Activated CD8-positive, alpha-beta memory T cell treated with anti-CD3 and anti-CD28 coated beads for 4 hours (primary cell): ENCODE results near the gene PRELP.

Experiments
- DNase-seq, 2 donors: peaks; one replicate each; pipeline ENCODE4 v3.0.0-alpha.2; 2020; ENCODE audit warnings: low read depth in 2 of 2

Gene PRELP

DNA sequence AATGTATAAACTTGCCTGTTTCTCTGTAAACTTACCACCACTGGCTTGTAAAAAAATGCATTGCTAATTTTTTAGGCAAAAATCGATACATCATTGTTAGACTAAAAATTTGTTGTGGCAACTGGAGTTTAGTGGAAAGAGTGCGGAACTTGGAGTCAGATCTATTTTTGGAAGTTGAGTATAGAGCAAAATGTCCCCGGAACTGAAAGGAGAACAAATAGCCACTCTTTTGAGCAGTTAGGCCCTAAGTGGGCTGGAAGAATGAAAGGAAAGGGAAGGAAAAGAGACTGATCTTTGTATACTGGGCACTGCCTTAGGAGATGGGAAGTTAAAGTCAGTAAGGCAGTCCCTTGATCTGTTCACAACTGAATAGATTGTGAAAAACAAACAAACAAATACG lies 48.5 kb downstream of the PRELP start:
- no peak for DNase-seq

DNA sequence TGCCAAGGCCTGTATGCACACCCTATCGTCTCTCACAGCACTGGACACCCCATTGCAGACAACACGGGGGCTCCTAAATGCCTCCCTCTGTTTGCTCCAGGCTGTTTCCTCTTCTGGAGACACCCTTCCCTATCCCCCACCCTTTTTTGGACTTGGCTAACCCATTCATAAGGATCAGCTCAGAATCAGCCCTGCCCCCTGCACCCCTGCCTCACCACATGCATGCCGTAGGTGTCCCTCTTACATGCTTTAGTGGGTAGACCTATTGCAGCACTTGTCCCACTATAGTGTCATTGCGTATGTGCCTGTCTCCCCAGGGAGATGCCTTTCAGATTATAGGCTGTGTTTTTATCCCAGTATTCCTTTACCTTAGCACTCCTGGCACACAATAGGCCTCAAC lies 49.2 kb downstream of the PRELP start:
- DNase-seq: no peak

DNA sequence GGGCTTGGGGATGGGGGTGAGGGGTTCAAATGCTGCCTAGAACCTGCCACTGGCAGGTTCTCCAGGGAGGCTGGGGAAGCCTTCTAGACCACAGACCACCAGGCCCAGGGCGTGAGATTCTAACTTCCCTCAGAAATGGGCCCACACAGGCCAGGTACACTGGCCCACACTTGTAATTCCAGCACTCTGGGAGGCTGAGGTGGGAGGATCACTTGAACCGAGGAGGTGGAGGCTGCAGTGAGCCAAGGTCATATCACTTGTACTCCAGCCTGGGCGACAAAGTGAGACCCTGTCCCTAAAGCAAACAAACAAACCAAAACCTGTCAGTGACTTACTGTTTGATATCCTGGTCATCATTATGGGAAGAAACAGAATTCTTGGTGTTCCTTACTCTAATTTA lies 50.1 kb downstream of the PRELP start:
- DNase-seq: no peak

DNA sequence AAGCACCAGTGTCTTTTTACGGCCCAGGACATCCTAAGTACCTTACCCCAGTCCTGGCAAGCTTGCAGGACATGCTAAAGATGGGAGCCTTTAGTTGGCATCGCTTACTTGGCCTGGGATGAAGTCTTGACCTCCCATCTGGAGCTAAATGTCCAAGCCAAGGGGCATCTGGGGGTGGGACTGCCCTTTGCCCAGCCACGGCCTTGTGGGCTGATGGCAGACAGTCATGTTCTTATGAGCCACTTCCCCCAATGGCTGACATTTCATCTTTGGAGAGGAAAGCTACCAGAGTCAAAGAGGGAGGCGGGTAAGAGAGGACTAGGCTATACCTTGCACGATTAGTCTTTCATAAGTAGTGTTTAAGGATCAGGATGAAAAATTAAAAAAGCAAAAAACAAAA lies 50.5 kb downstream of the PRELP start:
- DNase-seq: no peak

DNA sequence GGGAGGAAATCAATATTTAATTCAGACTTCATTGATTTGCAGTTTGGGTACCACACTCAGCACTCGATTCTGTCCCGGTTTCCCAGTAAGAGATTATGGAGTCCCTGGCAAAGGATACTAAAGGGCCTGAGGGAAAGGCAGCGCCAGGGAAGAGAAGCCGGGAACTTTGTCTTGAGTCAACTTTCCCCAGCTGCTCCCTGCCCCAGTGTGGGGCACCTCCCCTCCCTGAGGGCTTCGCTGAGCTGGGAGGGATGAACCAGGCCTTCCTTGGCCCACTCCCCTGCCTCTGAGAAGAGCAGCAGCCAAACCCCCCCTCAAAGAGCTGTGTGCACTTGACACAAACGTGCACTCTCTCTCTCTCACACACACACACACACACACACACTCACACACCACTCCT lies 51.0 kb downstream of the PRELP start:
- DNase-seq: no peak

DNA sequence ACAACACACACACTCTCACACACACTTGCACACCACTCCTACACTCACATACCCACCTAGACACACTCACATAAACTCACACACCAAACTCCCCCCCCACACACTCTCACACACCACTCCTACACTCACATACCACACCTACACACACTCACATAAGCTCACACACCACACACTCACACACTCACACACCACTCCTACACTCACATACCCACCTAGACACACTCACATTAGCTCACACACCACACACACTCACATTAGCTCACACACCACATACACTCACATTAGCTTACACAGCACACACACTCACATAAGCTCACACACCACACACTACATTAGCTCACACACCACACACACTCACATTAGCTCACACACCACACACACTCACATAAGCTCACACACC lies 51.4 kb downstream of the PRELP start:
- no peak for DNase-seq

DNA sequence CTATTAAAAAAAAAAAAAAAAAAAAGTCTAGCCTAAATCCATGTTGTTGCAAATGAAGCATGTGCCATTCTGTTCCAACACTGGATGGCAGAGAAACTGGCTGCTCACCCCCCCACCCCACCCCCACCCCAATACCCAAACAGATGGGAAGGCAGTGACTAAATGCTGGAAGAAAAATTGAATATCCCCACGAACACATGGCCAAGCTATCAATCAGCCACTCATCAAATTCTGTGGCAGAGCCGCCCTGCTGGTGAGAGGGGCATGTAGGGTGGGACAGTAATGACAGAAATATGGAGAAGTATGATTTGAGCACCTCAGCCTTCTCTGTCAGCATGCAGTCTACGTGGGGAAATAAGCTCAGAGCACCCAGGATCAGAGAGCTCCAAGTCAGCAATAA lies 52.5 kb downstream of the PRELP start:
- DNase-seq: no peak

DNA sequence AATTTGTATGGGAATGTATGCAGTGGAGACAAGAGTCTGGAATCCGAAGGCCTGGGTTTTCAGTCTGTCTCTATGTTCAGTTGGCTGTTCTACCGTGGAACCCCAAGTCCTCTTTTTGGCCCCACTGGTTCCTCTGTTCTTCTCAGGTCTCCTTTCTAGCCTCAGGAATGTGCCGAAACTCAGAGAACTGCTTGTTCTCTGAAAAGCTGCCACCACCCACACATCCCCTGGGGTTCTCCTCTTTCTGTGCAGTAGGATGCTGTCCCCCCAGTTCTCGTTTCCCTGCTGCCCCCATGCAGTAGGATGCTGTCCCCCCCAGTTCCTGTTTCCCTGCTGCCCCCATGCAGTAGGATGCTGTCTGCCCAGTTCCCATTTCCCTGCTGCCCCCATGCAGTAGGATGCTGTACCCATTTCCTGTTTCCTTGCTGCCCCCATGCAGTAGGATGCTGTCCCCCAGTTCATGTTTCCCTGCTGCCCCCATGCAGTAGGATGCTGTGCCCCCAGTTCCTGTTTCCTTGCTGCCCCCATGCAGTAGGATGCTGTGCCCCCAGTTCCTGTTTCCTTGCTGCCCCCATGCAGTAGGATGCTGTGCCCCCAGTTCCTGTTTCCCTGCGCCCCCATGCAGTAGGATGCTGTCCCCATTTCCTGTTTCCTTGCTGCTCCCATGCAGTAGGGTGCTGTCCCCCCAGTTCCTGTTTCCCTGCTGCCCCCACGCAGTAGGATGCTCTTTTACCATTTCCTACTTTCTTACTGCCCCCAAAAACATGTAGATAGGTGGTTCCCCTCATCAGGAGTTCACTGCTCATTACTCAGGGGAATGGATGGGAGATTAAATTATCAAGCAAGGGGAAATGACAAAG lies 53.6 kb downstream of the PRELP start:
- no peak for DNase-seq

DNA sequence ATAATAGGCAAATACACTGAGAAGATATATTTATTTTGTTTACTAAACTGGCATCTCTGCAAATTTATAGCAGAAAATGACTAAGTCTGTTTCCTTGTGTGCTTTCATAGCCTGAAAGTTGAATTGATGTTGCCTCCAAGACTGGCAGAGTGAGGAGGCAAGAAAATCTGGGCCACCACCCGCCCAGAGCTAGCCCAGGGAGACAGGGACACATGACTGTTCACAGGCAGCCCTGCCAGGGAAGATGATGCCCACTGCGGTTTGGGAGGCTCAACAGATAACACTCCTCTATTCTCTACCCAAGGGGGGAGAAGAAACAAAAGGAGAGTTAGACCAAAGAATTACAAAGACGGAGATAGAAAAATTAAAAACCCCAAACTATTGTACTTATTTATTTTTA lies 55.5 kb downstream of the PRELP start:
- DNase-seq: no peak

DNA sequence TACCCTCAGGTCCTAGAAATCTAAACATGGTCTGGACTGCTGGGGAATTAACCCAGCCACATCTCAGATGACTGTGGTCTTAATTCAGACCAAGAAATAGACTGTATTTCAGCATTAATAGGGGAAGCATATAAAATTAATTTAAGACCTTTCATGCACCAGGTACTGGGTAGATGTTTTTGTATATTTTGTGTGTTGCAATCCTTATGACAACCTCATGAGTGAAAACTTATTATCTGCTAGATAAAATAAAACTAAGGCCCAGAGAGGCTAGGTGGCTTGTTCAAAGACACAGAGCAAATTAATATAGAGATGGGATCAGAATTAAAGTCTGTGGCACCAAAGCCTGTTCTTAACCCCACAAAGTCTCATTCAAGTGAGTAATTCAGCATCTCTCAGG lies 58.4 kb downstream of the PRELP start:
- no peak for DNase-seq

DNA sequence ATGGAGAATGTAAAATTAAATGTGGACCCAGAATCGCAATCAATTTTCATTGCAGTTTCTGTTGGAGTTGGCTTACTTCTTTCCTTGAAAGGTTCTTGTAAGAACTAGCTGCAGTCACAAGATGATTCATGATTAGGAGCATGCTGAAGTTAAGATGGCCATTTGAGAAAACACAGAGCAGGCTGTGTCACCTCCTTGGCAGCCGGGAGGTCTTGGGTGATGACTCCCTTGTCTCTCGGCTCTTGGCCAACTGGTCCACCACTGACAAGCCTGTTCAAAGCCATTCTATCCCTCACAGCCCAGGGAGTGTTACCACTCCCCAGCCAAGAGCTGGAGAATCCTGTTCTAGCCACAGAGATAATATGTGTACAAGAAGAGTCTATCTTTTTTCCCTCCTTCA lies 58.9 kb downstream of the PRELP start:
- no peak for DNase-seq

DNA sequence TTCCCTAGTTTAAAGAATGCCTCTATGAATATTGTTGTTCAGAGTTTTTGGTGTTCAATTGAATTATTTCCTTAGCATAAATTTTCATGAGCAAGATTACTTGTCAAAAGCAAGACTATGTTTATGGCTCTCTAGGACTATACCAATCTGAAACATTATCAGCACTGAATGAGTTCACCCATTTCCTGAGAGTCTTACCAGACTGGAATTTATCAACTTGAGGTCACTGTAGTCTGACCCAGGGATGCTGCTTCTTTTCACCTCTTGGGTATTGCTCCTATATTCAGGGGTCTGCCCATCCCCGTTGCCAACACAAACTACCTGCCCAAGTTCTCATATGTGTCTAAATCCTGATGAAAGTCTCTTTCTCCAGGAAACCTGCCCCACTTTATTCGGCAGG lies 61.0 kb downstream of the PRELP start:
- DNase-seq: no peak

DNA sequence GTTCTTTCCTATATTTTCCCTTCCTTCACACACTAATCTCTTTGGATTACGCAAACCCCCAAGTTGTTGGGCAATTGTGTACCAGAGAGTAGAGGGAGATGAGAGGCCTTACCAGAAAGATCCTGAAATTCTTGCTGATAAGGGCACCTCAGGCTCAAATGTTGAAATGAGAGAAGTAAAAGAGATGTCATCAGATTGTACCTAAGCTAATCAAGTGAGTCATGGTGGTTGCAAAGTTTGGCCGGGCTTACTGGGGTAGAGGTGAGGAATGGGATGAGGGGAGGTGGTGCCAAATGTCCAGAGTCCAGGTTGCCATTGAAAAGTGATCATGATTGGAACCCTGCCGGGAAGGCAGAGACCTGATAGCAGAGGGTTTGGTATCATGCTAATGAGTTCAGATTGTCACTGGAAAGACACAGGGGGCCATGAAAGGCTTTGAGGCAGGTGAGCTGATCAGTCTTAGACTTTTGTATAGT lies 61.4 kb downstream of the PRELP start:
- no peak for DNase-seq

DNA sequence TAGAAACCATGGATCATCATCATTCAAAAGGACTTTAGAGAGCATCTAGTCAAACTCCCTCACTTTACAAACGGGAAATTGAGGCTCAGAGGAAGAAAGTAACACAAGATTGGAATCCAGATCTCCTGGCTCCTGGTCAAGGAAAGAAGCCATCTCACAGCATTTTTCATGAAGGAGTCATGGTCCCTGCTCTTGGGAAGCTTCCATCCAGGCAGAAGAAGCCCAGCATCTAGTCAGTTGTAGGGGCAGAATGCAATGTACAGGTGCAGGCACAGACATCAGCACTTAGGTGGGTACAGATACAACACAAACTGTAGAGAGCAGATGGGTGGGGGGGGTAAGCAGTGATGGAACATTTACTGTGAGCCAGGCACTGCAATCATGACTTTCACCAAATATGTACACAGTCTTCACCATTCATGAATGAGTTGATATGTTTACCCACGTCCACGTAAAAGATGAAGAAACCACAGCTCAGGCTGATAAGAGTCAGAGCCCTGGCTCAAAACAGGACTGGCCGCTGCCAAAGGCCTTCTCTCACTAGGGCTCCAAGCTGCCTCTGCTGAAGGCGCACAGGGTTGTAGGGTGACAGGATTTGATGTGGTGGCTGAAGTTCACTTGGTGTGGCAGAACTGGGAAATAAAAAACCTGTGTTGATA lies 62.3 kb downstream of the PRELP start:
- DNase-seq: no peak

DNA sequence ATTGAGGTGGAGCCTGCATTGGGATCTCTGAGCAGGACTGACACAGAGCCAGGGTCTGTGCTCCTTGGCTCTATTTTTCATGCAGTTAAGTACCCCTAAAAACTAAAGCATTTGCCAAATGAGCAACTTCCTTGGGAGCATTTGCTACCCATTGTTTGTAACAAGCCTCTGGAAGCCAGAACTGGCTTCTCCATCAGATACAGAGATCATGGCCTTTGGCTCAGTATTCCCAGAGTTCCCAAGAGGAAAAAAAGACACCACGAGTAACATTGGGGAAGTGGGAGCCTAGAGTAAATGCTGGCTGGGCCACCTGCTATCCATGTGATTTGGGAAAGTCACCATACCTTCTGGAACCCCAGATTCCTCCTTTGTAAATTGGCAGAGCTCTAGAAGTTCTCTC lies 63.1 kb downstream of the PRELP start:
- DNase-seq: no peak

DNA sequence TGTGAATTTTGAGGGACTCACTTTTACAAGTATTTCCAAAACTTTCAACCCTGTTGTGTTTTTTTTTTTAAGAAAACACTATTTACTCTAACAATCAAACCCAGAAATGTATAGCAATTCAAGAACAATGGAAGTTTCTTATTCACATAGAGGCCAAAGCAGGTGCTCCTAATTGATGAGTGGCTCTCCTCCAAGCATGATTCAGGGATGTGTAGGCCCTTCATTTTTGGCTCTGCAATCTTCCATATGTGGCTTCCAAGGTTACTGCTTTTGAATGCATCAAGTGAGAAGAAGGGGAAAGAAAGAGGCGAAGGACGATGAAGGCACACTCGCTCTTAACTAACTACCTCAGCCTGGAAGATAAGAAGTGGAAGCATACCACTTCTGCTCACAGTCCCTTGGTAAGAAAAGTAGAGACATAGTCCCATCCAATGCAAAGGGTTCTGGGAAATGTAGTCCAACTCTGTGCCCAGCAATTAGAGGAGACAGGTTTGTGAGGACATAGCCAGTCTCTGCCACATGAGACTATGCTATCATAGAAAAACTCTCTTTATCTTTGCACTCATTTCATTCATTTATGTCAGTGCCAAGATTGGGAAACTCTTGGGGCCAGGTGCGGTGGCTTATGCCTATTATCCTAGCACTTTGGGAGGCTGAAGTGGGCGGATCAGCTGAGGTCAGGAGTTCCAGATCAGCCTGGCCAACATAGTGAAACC lies 64.4 kb downstream of the PRELP start:
- no peak for DNase-seq
